NCI-H1105 (cell line): ENCODE results near the gene FAM204A.

Experiments
- DNase-seq: peaks from one replicate; lab custom pipeline; 2025; lab: John Stamatoyannopoulos, UW

FAM204A gene

DNA sequence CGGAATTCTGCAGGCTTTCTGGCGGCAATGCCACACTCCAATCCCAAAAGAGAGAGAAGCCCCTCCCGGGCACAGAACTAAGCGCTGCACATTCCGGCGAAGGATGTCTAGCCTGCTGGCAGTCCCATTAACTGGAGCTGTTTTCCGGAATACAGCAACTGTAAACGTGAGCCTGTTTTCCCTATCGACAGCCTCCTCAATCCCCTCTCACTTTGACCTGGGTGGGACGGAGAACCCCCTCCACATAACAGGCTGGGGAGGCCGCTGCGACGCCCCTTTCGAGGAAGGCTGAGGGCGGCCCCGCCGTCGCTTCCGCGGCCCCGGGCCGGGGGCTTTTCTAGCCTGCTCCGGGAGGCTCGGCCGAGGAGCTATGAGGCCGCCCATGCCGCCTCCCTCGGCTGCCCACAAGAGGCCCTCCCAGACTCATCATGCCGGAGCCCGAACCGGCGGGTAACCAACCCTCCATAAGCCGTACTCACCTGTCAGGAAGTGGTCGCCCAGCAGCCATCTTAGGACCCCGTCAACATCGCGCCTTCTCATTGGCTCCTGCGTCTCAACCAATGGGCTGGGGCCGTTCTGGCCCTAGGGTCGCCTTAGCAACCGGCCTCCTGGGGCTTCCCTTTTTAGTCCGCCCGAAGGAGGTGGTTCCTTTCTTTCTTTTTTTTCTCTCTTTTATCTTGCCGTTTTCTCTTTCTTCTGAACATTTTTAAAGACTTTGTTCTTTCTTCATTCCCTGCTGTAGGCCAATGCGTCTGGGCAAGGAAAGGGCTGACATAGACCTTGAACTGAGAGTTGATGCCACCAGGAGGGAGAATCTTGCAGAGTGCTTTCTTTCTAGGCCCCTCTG, at the start of gene FAM204A:
TSS of gene FAM204A (minus strand) at position 534 of the 847 bp plus-strand sequence. CDS start 5,909 bp downstream, outside the sequence.
- peak; percentile 79 for DNase-seq

GRCh38 chr10:118383699-118384098, 41.6 kb upstream of the FAM204A start:
- no peak for DNase-seq

DNA sequence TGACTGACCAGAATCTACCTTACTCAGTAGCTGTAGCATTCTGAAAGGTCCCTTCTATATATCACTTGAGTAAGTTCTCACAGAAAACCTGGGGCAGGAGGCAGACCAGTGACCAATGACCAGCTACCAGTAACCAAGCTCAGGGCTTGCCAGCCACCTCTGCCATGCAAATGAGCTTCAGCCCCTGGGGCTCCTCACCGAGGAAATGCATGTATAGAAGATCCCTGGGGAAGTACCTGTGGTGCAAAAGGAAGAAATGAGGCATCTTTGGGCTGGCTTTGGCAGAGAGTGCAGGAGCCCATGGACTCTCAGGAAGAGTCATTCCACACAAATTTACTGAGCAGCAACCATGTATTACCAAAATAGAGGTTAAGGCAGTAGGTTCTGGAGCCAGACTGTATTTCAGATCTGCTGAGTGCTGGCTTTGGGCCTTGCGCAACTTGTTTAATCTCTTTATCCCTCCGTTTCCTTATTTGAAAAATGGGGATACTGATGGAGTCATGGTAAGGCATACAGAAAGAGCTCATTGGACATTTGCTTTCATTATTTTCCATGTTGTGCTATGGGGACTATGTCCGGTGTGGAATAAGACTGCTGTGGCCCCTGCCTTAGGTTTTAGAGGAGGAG, 41.1 kb upstream of the FAM204A start:
- DNase-seq = no peak

DNA sequence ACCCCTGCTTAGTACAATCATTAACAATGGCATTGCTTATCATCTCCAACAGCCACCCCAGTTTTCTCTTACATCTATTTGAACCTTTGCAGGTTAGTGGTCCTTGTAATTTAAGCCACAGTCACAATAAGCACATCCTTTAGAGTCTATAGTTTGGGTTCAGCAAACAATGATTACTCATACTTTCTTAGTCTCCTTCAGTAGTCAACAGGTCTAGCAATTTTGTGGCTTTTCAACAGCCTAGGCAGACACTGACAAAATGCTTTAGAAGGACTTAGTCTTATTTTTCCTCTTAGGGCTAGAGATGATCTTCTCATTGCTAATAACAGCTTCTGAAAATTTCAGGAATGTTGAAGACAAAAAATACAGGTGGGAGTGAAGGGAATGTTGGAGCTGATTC, 32.3 kb upstream of the FAM204A start:
- no peak for DNase-seq

DNA sequence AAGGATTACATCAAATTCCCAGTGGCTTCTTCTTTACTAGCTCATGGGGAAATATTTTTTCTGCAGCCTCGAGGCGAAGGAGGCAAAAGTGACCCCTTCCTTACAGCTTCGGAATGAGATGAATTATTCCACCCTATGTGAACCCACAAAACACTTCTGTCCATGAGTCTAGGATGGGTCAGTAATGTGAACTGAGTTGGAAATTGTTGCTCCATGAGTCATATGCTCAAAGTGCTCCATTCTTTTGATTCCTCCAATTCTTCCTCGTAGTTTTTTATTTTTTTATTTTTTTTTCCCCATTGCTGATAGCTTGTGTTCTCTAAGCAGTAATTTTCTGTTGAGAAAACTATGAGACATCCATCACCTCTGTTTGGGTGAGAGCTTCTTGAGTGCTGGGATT, 31.7 kb upstream of the FAM204A start:
- no peak for DNase-seq

DNA sequence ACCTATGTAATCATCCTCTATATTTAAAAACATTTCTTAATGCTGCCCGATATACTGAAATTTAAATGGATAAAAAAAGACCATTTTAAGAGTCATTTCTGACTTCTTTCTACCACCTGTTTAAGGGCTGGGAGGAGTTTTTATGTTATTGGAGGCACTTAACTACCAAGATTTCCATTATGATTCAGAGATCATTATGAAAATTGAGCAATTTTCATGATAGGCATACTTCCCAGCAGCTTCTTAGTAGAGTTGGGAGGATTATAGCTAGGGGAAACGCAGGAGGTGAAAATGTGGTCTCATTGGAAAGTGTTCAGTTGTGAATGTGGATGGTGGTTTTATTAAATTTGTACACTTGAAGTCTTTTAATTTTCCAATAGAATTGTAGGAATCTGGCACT, 28.4 kb upstream of the FAM204A start:
- peak; percentile 28 for DNase-seq

DNA sequence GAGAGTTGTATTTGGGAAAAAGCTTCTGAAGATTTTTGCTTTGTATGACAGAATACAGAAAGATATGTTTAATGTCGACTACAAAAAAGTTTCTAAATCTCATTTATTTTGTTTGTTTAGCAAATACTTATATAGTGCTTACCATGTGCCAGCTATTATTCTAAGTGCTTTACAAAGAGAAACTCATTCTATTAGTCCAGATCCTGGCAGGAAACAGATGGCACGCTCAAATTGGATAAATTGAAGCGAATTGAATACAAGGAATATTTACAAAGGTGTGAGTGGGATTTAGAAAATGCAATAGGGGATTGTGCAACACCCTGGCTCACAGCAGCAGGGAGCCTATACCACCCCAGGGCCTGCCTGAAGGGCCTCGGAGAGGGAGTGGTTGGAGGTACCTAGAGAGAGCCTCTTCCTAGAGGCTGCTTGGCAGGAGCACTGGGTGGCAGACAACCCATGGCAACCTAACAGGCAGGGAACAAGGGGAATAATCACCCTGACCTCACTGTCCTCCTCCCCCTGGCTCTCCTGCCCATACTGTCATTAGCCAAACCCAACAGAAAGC, 27.6 kb upstream of the FAM204A start:
- peak; percentile 81 for DNase-seq

DNA sequence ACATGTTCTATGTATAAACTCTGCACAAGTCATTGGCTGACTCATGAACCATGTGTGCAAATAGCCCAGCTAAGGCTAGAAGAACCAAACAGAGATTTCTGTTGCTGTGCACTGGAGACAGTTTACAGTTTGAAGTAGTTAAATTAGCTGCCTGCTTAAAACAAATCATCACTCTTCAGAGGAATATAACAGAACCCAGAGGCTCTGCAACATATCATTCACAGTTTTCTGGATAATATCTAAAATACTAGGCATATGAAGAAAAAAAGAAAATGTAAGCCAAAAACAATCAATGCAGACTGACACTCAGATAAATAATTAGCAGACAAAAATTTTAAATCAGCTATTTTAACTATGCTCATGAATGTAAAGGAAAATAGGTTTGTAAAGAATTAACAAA, 23.6 kb upstream of the FAM204A start:
- no peak for DNase-seq

GRCh38 chr10:118362103-118362502, 20.0 kb upstream of the FAM204A start:
- DNase-seq = no peak

DNA sequence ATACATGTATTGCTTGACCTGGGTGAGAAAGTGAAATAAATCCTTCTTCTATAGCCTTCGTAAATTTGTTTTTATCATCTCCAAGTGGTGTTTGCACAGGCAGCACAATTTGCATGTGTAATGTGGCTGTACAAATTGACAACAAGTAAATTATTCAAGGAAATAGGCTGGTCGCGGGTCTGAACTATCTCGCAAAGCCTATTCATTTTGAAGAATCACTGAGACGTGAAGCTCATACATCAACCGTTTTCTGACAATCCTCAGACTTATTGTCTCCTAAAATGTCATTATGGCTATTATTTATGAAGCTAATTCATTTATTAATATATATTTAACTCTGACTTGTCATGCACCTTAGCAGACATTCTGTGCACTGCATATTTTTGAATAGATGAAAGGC, 16.2 kb upstream of the FAM204A start:
- DNase-seq = no peak

- DNase-seq = no peak
These were observed 15.7 kb upstream of the FAM204A start for GRCh38 chr10:118357841-118358240.

- DNase-seq = no peak
These were observed 14.5 kb upstream of the FAM204A start for GRCh38 chr10:118356628-118357027.

GRCh38 chr10:118355234-118355633, 13.1 kb upstream of the FAM204A start:
- no peak for DNase-seq

DNA sequence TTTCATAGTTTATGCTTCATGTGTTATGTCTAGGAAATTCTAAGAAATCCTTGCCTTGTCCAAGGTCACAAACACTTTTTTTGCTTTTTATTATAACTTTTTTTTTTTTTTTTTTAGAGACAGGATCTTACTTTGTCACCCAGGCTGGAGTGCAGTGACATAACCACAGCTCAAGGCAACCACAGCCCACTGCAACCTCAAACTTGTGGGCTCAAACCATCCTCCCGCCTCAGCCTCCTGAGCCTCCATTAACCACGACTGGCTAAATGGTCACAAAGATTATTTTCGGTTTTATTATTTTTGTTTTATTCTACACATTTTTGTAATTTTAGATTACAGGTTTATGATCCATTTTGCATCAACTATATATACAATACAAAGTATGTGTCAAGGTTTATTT, 7.1 kb upstream of the FAM204A start:
- DNase-seq = no peak

GRCh38 chr10:118343549-118343948, 1.4 kb upstream of the FAM204A start:
- DNase-seq = no peak

DNA sequence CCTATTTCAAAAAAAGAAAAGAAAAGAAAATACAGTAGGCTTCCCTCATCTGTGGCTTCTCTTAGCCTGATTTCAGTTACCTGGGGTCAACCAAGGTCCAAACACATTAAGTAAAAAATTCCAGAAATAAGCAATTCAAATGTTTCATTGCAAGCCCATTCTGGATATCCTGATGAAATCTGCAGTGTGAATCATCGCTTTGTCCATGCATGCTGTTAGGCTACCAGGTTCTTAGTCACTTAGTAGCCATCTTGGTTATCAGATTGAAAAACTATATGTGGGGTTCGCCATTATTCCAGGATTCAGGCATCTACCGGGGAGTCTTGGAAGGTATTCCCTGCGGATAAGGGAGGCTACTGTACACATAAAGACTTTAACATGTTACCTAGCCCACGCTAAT, 991 bp upstream of the FAM204A start:
- no peak for DNase-seq

DNA sequence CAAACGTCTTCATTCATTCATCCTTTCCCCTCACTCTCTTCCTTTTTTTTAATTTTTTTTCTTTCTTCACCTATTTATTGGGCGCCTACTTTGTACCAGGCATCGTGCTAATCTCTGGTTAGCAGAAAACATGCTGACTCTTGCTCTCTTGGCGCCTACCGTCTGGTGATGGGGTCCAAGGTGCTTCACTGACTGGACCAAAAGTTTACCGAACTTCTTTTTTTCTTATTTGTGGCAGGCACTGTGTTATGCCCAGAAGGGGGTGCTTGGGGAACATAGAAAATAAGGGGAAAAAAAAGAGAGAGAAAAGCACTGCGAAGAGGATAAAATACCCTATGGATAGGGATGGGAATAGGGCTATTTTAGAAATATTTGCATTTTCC, 505 bp upstream of the FAM204A start:
- DNase-seq = no peak

- no peak for DNase-seq
These were observed 1.6 kb downstream of the FAM204A start for GRCh38 chr10:118340486-118340885.

- no peak for DNase-seq
These were observed 3.0 kb downstream of the FAM204A start for GRCh38 chr10:118339111-118339510.

DNA sequence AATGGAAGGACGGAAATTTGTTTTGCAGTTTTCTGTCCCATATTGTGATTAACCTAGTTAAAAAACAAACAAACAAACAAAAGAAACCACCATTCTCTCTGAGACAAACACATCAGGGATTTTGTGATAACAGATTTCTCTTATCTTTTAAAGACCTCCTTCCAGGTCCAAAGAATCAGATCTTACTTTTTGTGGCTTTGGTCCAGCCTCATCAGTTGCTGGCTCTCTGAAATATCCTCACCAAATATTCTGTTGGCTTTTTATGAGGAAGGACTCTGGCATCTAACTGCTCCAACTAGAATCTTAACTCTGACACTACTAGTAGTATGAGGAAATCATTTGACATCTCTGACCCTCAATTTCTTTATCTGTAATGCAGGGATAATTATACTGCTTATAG, 4.8 kb downstream of the FAM204A start:
- DNase-seq = no peak

DNA sequence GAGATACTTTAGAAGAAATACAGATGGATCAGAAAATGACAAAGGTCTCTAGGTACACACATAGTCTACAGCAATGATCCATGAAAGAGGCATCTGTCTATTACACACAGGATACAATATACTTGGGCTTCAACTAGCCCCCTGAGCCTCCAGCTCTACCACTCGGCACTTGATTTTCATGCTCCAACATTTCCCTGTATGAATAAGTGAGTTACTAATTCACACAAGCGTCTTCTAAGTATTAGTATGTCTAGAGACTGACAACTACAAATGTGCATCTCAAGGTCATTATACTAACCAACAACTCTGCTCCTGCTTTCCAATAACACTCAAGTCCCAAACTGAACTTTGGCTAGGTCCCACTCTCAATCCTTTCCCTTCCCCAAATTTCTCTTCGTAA, 8.3 kb downstream of the FAM204A start:
- no peak for DNase-seq

DNA sequence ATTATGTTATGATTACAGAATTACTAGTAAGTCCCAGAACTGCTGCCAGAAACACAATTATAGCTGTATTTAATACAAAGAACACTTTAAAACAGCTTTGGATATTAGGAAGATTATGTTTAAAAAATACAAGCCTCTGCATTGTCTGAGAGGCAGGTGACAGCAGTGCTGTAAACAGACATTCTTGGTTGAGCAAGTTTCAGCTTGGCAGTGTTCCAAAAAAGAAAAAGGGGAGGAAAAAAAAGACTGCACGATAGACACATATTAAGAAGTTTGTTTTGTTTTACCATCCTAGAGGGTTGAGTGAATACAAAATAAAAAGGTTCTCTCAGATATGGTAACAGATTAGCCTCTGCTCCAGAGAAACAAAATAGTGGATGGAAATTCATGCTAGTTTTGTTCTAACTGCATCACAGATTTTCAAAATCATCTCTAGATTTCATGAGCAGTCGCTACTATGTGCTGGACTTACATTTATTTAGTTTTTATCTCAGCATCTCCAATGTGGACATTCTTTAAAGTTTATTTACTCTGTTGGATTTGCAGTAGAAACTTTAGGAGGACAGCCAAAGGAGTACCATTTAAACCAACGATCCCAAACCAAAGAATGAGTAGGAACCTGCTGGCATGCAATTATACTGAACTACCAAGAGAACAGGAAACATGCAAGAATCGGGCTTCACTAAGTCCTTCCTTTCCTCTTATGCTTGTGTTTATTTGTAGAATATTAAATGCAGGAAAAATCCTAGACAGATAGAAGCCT, 9.0 kb downstream of the FAM204A start:
- peak; percentile 64 for DNase-seq

DNA sequence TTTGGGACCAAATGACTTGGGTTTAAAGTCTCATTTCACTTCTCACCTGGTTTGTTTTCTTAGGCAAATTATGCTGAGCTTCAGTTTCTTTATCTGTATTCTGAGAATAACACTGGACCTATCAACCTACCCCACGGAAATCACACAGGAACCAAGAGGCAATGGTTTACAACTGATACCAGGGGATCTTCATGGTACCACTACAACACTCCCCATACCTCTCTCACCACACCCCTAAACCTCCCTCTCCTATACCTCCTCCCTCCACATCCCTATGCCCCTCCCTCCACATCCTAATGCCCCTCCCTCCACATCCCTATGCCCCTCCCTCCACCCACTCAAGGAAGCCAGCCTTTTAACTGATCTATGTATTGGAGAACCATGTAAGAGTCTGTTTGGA, 9.9 kb downstream of the FAM204A start:
- peak; percentile 44 for DNase-seq
